ENCODE measurements around the gene RFX5. TPM values are rescaled to one million over a fixed set of nuclear protein-coding genes. Genes with fewer than 3 reads are reported as not detected.
A peak's percentile ranks its signal among the peaks of the same experiment; 100 is the strongest.

RFX5 gene
- total and polyA plus RNA-seq, 9 of the 15 experiments (the other 6 are each of a cell fraction or from before 2014, with no cell fraction given): 3.8 to 48.2 (median 32.2) TPM

- no peak for TF ChIP-seq ZBTB49 (CRISPR knock-in tag; IDR thresholded peaks at IDR 0.05; ENCODE audit: borderline replicate concordance)
- TF ChIP-seq ZNF134 (CRISPR knock-in tag; conservative IDR thresholded peaks at IDR 0.05): no peak
- TF ChIP-seq ZHX1 (conservative IDR thresholded peaks at IDR 0.05; ENCODE audit: low read length): no peak
- peak; percentile 68 for TF ChIP-seq ETV1 (tag; conservative IDR thresholded peaks at IDR 0.05; ENCODE audit: low read depth)
- TF ChIP-seq GATAD2B (IDR thresholded peaks at IDR 0.05; ENCODE audit: borderline replicate concordance): no peak
- TF ChIP-seq RFX1 (IDR thresholded peaks at IDR 0.05): peak; percentile 49; the same call in 1 of the 2 replicates
- 0 out of 2 replicates have a peak, but pooled peaks have one; percentile 7 for TF ChIP-seq ZNF384 (IDR thresholded peaks at IDR 0.05; ENCODE audit: low read depth, low read length)
- no peak for TF ChIP-seq ZNF449 (CRISPR knock-in tag; IDR thresholded peaks at IDR 0.05)
- TF ChIP-seq TSC22D4 (tag; IDR thresholded peaks at IDR 0.05): no peak
- no peak for TF ChIP-seq NFXL1 (CRISPR knock-in tag; IDR thresholded peaks at IDR 0.05)
- TF ChIP-seq NFIC (IDR thresholded peaks at IDR 0.05): peak; percentile 33
- 0 out of 2 replicates have a peak, but pooled peaks have one; percentile 39 for TF ChIP-seq THRAP3 (IDR thresholded peaks at IDR 0.05; ENCODE audit: borderline replicate concordance)
- no peak for TF ChIP-seq ZNF644 (tag; IDR thresholded peaks at IDR 0.05; ENCODE audit: low read depth)
- no peak for TF ChIP-seq ZNF280B (CRISPR knock-in tag; IDR thresholded peaks at IDR 0.05)
- peak; percentile 50 for TF ChIP-seq BRD9 (IDR thresholded peaks at IDR 0.05; ENCODE audit: low read depth, partially characterized antibody)
- TF ChIP-seq BDP1 (IDR thresholded peaks at IDR 0.05; ENCODE audit: insufficient read depth, insufficient read length): no peak
- no peak for TF ChIP-seq HDAC8 (tag; IDR thresholded peaks at IDR 0.05)
- TF ChIP-seq HNRNPK (IDR thresholded peaks at IDR 0.05; ENCODE audit: low read depth, low read length, poor library complexity, severe bottlenecking): no peak
- no peak for TF ChIP-seq ZNF23 (CRISPR knock-in tag; IDR thresholded peaks at IDR 0.05)
- TF ChIP-seq ZNF121 (CRISPR knock-in tag; conservative IDR thresholded peaks at IDR 0.05): no peak
- TF ChIP-seq EGR1 (conservative IDR thresholded peaks at IDR 0.05): peak; percentile 84
Measured at GRCh38 chr1:151346769-151347522, at the start of gene RFX5 (continued).

All from K562 (cell line).